HepG2 (cell line): Measurements from ENCODE around the gene RAD18. TPM values are rescaled to one million over a fixed set of nuclear protein-coding genes. Genes with fewer than 3 reads are reported as not detected.
A peak's percentile ranks its signal among the peaks of the same experiment; 100 is the strongest.

Experiments used
- CSRNP2 ChIP-seq: sonication (generic); formaldehyde crosslinking; conservative IDR thresholded peaks from 2 replicates; pipeline ENCODE4 v1.8.0; 2022; ENCODE audit warnings: low read depth, missing genetic modification reagents
- DBP ChIP-seq: sonication (generic); formaldehyde crosslinking; IDR thresholded peaks from 2 replicates; pipeline ENCODE4 v1.4.0; 2020; ENCODE audit warnings: missing genetic modification reagents; ENCODE audit errors: not compliant biosample characterization
- ELK4 ChIP-seq: sonication (generic); formaldehyde crosslinking; IDR thresholded peaks from 2 replicates; pipeline ENCODE4 v1.9.0; 2021; ENCODE audit warnings: missing genetic modification reagents, borderline replicate concordance
- GLI4 ChIP-seq: sonication (generic); formaldehyde crosslinking; IDR thresholded peaks from 2 replicates; pipeline ENCODE4 v1.5.1; 2020; ENCODE audit warnings: missing genetic modification reagents, mild to moderate bottlenecking, moderate library complexity, borderline replicate concordance
- HNF4G ChIP-seq, 2 experiments: sonication (generic) in 1 of 2; formaldehyde crosslinking in 1 of 2; IDR thresholded peaks; 2 replicates each; pipeline versions ENCODE4 v1.4.0 to v1.6.1; 2011 to 2020; ENCODE audit warnings: borderline replicate concordance in 2 of 2, low read depth in 2 of 2, mild to moderate bottlenecking in 2 of 2, low read length in 1 of 2, missing genetic modification reagents in 1 of 2, moderate library complexity in 1 of 2
- HNRNPH1 ChIP-seq: fragments of 200-400 bp; formaldehyde crosslinking; optimal IDR thresholded peaks from 2 replicates; pipeline ENCODE3; 2017; ENCODE audit warnings: mild to moderate bottlenecking, low read depth, low read length
- ISL2 ChIP-seq: sonication (generic); formaldehyde crosslinking; IDR thresholded peaks from 2 replicates; pipeline ENCODE4 v1.5.0; 2020; ENCODE audit warnings: missing genetic modification reagents
- MED8 ChIP-seq: sonication (generic); formaldehyde crosslinking; IDR thresholded peaks from 2 replicates; pipeline ENCODE4 v1.8.1; 2023; ENCODE audit warnings: mild to moderate bottlenecking, missing genetic modification reagents; ENCODE audit not compliant: insufficient replicate concordance
- NRL ChIP-seq: sonication (generic); formaldehyde crosslinking; IDR thresholded peaks from 2 replicates; pipeline ENCODE4 v1.5.0; 2020; ENCODE audit warnings: missing genetic modification reagents, mild to moderate bottlenecking, moderate library complexity, borderline replicate concordance
- PLSCR1 ChIP-seq: sonication (generic); formaldehyde crosslinking; IDR thresholded peaks from 2 replicates; pipeline ENCODE4 v1.5.0; 2020; ENCODE audit warnings: missing genetic modification reagents, mild to moderate bottlenecking, borderline replicate concordance
- RFX1 ChIP-seq: fragments of 450-650 bp; IDR thresholded peaks from 2 replicates; pipeline ENCODE4 v1.6.1; 2017
- RFX5 ChIP-seq: IDR thresholded peaks from 2 replicates; pipeline ENCODE4 v1.6.1; 2011; ENCODE audit warnings: low read depth, low read length, improper control_type of control experiment
- SMAD1 ChIP-seq: sonication (generic); formaldehyde crosslinking; IDR thresholded peaks from 2 replicates; pipeline ENCODE4 v1.4.0; 2020; ENCODE audit warnings: missing genetic modification reagents, low read depth, mild to moderate bottlenecking, borderline replicate concordance
- UBTF ChIP-seq: sonication (generic); formaldehyde crosslinking; IDR thresholded peaks from 2 replicates; pipeline ENCODE4 v1.4.0; 2020; ENCODE audit warnings: mild to moderate bottlenecking, missing genetic modification reagents
- ZMYM3 ChIP-seq: sonication (generic); formaldehyde crosslinking; IDR thresholded peaks from 2 replicates; pipeline ENCODE4 v1.5.1; 2020; ENCODE audit warnings: mild to moderate bottlenecking, missing genetic modification reagents
- ZNF264 ChIP-seq: sonication (generic); formaldehyde crosslinking; IDR thresholded peaks from 2 replicates; pipeline ENCODE4 v1.4.0; 2020; ENCODE audit warnings: missing genetic modification reagents
- ZNF354B ChIP-seq: sonication (generic); formaldehyde crosslinking; IDR thresholded peaks from 2 replicates; pipeline ENCODE4 v1.8.0; 2022; ENCODE audit warnings: mild to moderate bottlenecking, missing genetic modification reagents
- ZNF501 ChIP-seq: sonication (generic); formaldehyde crosslinking; IDR thresholded peaks from 2 replicates; pipeline ENCODE4 v1.5.1; 2020; ENCODE audit warnings: mild to moderate bottlenecking, moderate library complexity, missing genetic modification reagents
- ZNF639 ChIP-seq: conservative IDR thresholded peaks from 2 replicates; pipeline ENCODE4 v1.6.1; 2018; ENCODE audit warnings: missing genetic modification reagents
- ZNF674 ChIP-seq: sonication (generic); formaldehyde crosslinking; IDR thresholded peaks from 2 replicates; pipeline ENCODE4 v1.5.0; 2020; ENCODE audit warnings: low read depth, mild to moderate bottlenecking, missing genetic modification reagents
- ZNF816 ChIP-seq: sonication (generic); formaldehyde crosslinking; IDR thresholded peaks from 2 replicates; pipeline ENCODE4 v1.8.0; 2022; ENCODE audit warnings: missing genetic modification reagents, mild to moderate bottlenecking, borderline replicate concordance
- ZSCAN20 ChIP-seq: sonication (generic); formaldehyde crosslinking; IDR thresholded peaks from 2 replicates; pipeline ENCODE4 v1.4.0; 2020; ENCODE audit warnings: missing genetic modification reagents, mild to moderate bottlenecking, borderline replicate concordance
- polyA plus RNA-seq, 8 experiments: library from polyadenylated mRNA; depleted of rRNA in 3 of 8; stranded (reverse) in 7 of 8; unstranded in 1 of 8; fragments of >200 nt; fragmentation: Illumina TruSeq in 4 of 8; extraction: Trizol in 4 of 8; gene quantifications; 2 replicates each; pipeline versions ENCODE4 v1.2.1 to v1.2.3, GENCODE V29; 2011 to 2016; ENCODE audit warnings: low read depth in 4 of 8, missing spikeins in 1 of 8, mixed read lengths in 1 of 8; ENCODE audit not compliant: insufficient read depth in 1 of 8
- total RNA-seq, 5 experiments: library from RNA; depleted of rRNA; stranded (reverse); fragments of >200 nt; fragmentation: Illumina TruSeq; extraction: Trizol; gene quantifications; 2 replicates each; pipeline ENCODE4 v1.2.3, GENCODE V29; 2016; ENCODE audit warnings: low read depth in 1 of 5

Gene RAD18
- total and polyA plus RNA-seq, 2 of the 13 experiments (the other 11 are each of a cell fraction or from before 2014, with no cell fraction given): 5.9 to 20.7 TPM

GRCh38 chr3:8981700-8982099 is 18.4 kb upstream of the RAD18 start (continued):
- no peak for TF ChIP-seq ZNF354B (CRISPR knock-in tag)
- no peak for TF ChIP-seq RFX5
- TF ChIP-seq ZNF816 (CRISPR knock-in tag): no peak
- TF ChIP-seq ZSCAN20: no peak
- no peak for TF ChIP-seq ZNF501 (CRISPR knock-in tag)
- TF ChIP-seq ZNF674 (CRISPR knock-in tag): no peak
- no peak for TF ChIP-seq MED8
- no peak for TF ChIP-seq ZNF639 (CRISPR knock-in tag)
- no peak for TF ChIP-seq RFX1
- no peak for TF ChIP-seq ZMYM3
- TF ChIP-seq UBTF: no peak
- TF ChIP-seq SMAD1 (CRISPR knock-in tag): no peak
- TF ChIP-seq HNF4G (IDR thresholded peaks at IDR 0.05; ENCODE audit: borderline replicate concordance, low read depth, low read length): peak; percentile 95
- peak; percentile 78; the same call in 1 of the 2 replicates for TF ChIP-seq HNF4G (CRISPR knock-in tag; IDR thresholded peaks at IDR 0.05; ENCODE audit: borderline replicate concordance, low read depth)
- TF ChIP-seq ELK4: no peak
- TF ChIP-seq PLSCR1: no peak
- TF ChIP-seq DBP (CRISPR knock-in tag): no peak
- TF ChIP-seq GLI4 (CRISPR knock-in tag): no peak
- TF ChIP-seq ZNF264: no peak
- no peak for TF ChIP-seq NRL (CRISPR knock-in tag)
- TF ChIP-seq ISL2 (CRISPR knock-in tag): no peak
- TF ChIP-seq HNRNPH1: no peak
- TF ChIP-seq CSRNP2 (CRISPR knock-in tag): no peak
